CD14-positive monocyte (primary cell): ENCODE measurements around the gene RHOBTB1. TPM values are rescaled to one million over a fixed set of nuclear protein-coding genes. Genes with fewer than 3 reads are reported as not detected.

ENCODE experiments used
- DNase-seq, 3 donors: peaks; one replicate each; pipeline ENCODE4 v3.0.0-alpha.2; 2011 to 2022
- H2AFZ ChIP-seq: 2 replicates; pipeline ENCODE4 v1.6.0; 2012; ENCODE audit warnings: mild to moderate bottlenecking, low read depth, low read length, inconsistent platforms; ENCODE audit not compliant: insufficient read depth, poor library complexity, severe bottlenecking
- H3K27ac ChIP-seq, 2 donors: 1 replicate in 1 of 2; 2 replicates in 1 of 2; pipeline ENCODE4 v1.5.1; 2012 to 2013; ENCODE audit warnings: low read length in 2 of 2, control low read depth in 1 of 2, inconsistent platforms in 1 of 2, low read depth in 1 of 2, mild to moderate bottlenecking in 1 of 2
- H3K27me3 ChIP-seq, 2 donors: one replicate each; pipeline versions ENCODE4 v1.6.0 to v1.6.1; 2011 to 2013; ENCODE audit warnings: low read length in 2 of 2; ENCODE audit not compliant: control insufficient read depth in 2 of 2, insufficient read depth in 2 of 2
- H3K36me3 ChIP-seq, 2 donors: replicated peaks in 1 of 2; 1 replicate in 1 of 2; 2 replicates in 1 of 2; pipeline versions ENCODE4 v1.5.1 to v1.6.1; 2012 to 2013; ENCODE audit warnings: low read length in 2 of 2, control low read depth in 1 of 2, inconsistent platforms in 1 of 2, mild to moderate bottlenecking in 1 of 2; ENCODE audit not compliant: insufficient read depth in 2 of 2, control insufficient read depth in 1 of 2
- H3K4me1 ChIP-seq, 2 donors: 1 replicate in 1 of 2; 2 replicates in 1 of 2; pipeline versions ENCODE4 v1.5.1 to v1.6.1; 2012 to 2013; ENCODE audit warnings: low read length in 2 of 2, control low read depth in 1 of 2, inconsistent platforms in 1 of 2, mild to moderate bottlenecking in 1 of 2, moderate library complexity in 1 of 2; ENCODE audit not compliant: insufficient read depth in 2 of 2, control insufficient read depth in 1 of 2
- H3K4me2 ChIP-seq: replicated peaks from 2 replicates; pipeline ENCODE3; 2012; ENCODE audit warnings: low read length, moderate library complexity, mild to moderate bottlenecking; ENCODE audit not compliant: poor library complexity, severe bottlenecking; ENCODE audit errors: extremely low read depth
- H3K4me3 ChIP-seq, 3 experiments: fragments of 200-600 bp in 1 of 3; sonication (generic) in 1 of 3; replicated peaks in 1 of 3; 1 replicate in 2 of 3; 2 replicates in 1 of 3; pipeline ENCODE4 v1.5.1; 2011 to 2013; ENCODE audit warnings: low read length in 3 of 3, mild to moderate bottlenecking in 3 of 3, control low read depth in 2 of 3, low read depth in 2 of 3, inconsistent platforms in 1 of 3, moderate library complexity in 1 of 3
- H3K79me2 ChIP-seq: 2 replicates; pipeline ENCODE4 v1.6.0; 2012; ENCODE audit warnings: mild to moderate bottlenecking, control low read depth, inconsistent platforms, low read length, moderate library complexity; ENCODE audit not compliant: insufficient read depth
- H3K9ac ChIP-seq: 2 replicates; pipeline ENCODE4 v1.6.0; 2017; ENCODE audit warnings: low read length, mild to moderate bottlenecking; ENCODE audit not compliant: insufficient read depth, poor library complexity, severe bottlenecking
- H3K9me3 ChIP-seq, 2 donors: replicated peaks in 1 of 2; 1 replicate in 1 of 2; 2 replicates in 1 of 2; pipeline versions ENCODE4 v1.5.1 to v1.6.1; 2012 to 2013; ENCODE audit warnings: low read length in 2 of 2, control low read depth in 1 of 2; ENCODE audit not compliant: control insufficient read depth in 1 of 2, insufficient read depth in 1 of 2
- H4K20me1 ChIP-seq: 2 replicates; pipeline ENCODE4 v1.6.0; 2012; ENCODE audit warnings: mild to moderate bottlenecking, low read length, control low read depth, moderate library complexity; ENCODE audit not compliant: insufficient read depth
- H3K27ac Mint-ChIP-seq, 7 donors: one replicate each; pipeline ENCODE4 v1.8.0; 2020; ENCODE audit warnings: mild to moderate bottlenecking in 7 of 7, mixed read lengths in 7 of 7, moderate library complexity in 6 of 7, inconsistent platforms in 2 of 7
- H3K27me3 Mint-ChIP-seq, 3 donors: one replicate each; pipeline ENCODE4 v1.8.0; 2021 to 2022; ENCODE audit warnings: low read depth in 3 of 3, mild to moderate bottlenecking in 3 of 3, mixed read lengths in 3 of 3, moderate library complexity in 3 of 3, inconsistent platforms in 1 of 3
- H3K36me3 Mint-ChIP-seq, 2 donors: one replicate each; pipeline ENCODE4 v1.8.0; 2020; ENCODE audit warnings: mixed read lengths in 2 of 2, inconsistent platforms in 1 of 2, mild to moderate bottlenecking in 1 of 2
- H3K4me1 Mint-ChIP-seq: one replicate; pipeline ENCODE4 v1.8.0; 2020; ENCODE audit warnings: mild to moderate bottlenecking, mixed read lengths
- H3K4me3 Mint-ChIP-seq, 2 donors: one replicate each; pipeline ENCODE4 v1.8.0; 2020; ENCODE audit warnings: mild to moderate bottlenecking in 2 of 2, mixed read lengths in 2 of 2, moderate library complexity in 1 of 2
- H3K9me3 Mint-ChIP-seq, 7 donors: one replicate each; pipeline ENCODE4 v1.8.0; 2020 to 2022; ENCODE audit warnings: mixed read lengths in 7 of 7, mild to moderate bottlenecking in 6 of 7, moderate library complexity in 6 of 7, inconsistent platforms in 2 of 7
- CTCF ChIP-seq: fragments of 200-600 bp; IDR thresholded peaks from one replicate; pipeline ENCODE4 v1.8.0; 2022; ENCODE audit warnings: antibody characterized with exemption, mild to moderate bottlenecking
- WGBS: methylation state at CpG from one replicate; pipeline ENCODE4 v1.1.5; 2013; ENCODE audit warnings: missing lambda C conversion rate; ENCODE audit not compliant: insufficient coverage; 5-methylcytosine and 5-hydroxymethylcytosine counted together
- intact Hi-C, 2 donors: fragments of 100-400 bp; cut with micrococcal nuclease; formaldehyde crosslinking; loops; one replicate each; pipeline versions ENCODE4 v1.15.0 to v1.15.1; 2023
- polyA plus RNA-seq, 3 donors: library from polyadenylated mRNA; depleted of rRNA in 1 of 3; unstranded in 2 of 3; stranded (reverse) in 1 of 3; fragments of 300-500 nt in 2 of 3; fragments of >200 nt in 1 of 3; fragmentation: Illumina TruSeq in 2 of 3; gene quantifications; 1 replicate in 2 of 3; 2 replicates in 1 of 3; pipeline ENCODE4 v1.2.3, GENCODE V29; 2012 to 2021

Gene RHOBTB1
- polyA plus RNA-seq, 3 donors = 0.41 to 0.96 (median 0.62) TPM

GRCh38 chr10:60873758-60874157, 70.2 kb downstream of the RHOBTB1 start:
- peaks cover 0 to 3% (median 0%) of the 10 kb centered on the region in 3 donors for H3K27me3 Mint-ChIP-seq
- no peak overlapping the region for H3K27ac Mint-ChIP-seq
- DNase-seq = no peak
- no peak for TF ChIP-seq CTCF
- no peak overlapping the region for H2AFZ ChIP-seq
- no peak overlapping the region for H3K4me3 Mint-ChIP-seq
- H3K4me3 ChIP-seq = no peak overlapping the region
- no peaks in the 10 kb centered on the region for H3K9me3 ChIP-seq
- H3K27ac ChIP-seq = no peak overlapping the region
- H3K4me1 Mint-ChIP-seq = peaks cover 7% of the 10 kb centered on the region
- no peaks in the 10 kb centered on the region for H3K36me3 ChIP-seq
- no peaks in the 10 kb centered on the region for H4K20me1 ChIP-seq
- no peaks in the 10 kb centered on the region for H3K79me2 ChIP-seq
- H3K9ac ChIP-seq = no peak overlapping the region
- no peaks in the 10 kb centered on the region for H3K27me3 ChIP-seq
- WGBS = no CpG with 5 or more reads among the region's 4 CpGs
- intact Hi-C loops = no loop called here
- H3K4me2 ChIP-seq = no peak overlapping the region
- no peaks in the 10 kb centered on the region for H3K4me1 ChIP-seq
- no peaks in the 10 kb centered on the region for H3K36me3 Mint-ChIP-seq
- no peaks in the 10 kb centered on the region for H3K9me3 Mint-ChIP-seq

- Mint-ChIP-seq H3K36me3 (no peaks in the 10 kb centered on the region), H3K4me3 (no peak overlapping the region), H3K9me3 (no peaks in the 10 kb centered on the region), H3K27me3 (peaks cover 0 to 3% (median 0%) of the 10 kb centered on the region in 3 donors), H3K4me1 (no peaks in the 10 kb centered on the region), H3K27ac (no peak overlapping the region)
- Histone ChIP-seq H3K9me3 (no peaks in the 10 kb centered on the region), H4K20me1 (no peaks in the 10 kb centered on the region), H3K27ac (no peak overlapping the region), H3K27me3 (no peaks in the 10 kb centered on the region), H2AFZ (no peak overlapping the region), H3K36me3 (no peaks in the 10 kb centered on the region), H3K79me2 (no peaks in the 10 kb centered on the region), H3K4me1 (no peaks in the 10 kb centered on the region), H3K9ac (no peak overlapping the region), H3K4me2 (no peak overlapping the region), H3K4me3 (no peak overlapping the region)
- no peak for DNase-seq
- 91% methylated on average over 7 of the region's 11 CpGs for WGBS
- TF ChIP-seq CTCF = no peak
- intact Hi-C loops = no loop called here
Measured at GRCh38 chr10:60872451-60872850, 71.5 kb downstream of the RHOBTB1 start.
